NCI-H526 treated with DMSO at 0.1 percent for 48 hours (cell line): Measurements from ENCODE around the gene TAAR5.
A peak's percentile ranks its signal among the peaks of the same experiment; 100 is the strongest.
"Not testable (repeated sequence)": the region's sequence is repeated elsewhere in the genome, so short reads cannot be mapped to it uniquely, and the experiment has no call there.

Experiments
- DNase-seq: peaks from one replicate; lab custom pipeline; 2025; lab: John Stamatoyannopoulos, UW

Gene TAAR5, protein sequence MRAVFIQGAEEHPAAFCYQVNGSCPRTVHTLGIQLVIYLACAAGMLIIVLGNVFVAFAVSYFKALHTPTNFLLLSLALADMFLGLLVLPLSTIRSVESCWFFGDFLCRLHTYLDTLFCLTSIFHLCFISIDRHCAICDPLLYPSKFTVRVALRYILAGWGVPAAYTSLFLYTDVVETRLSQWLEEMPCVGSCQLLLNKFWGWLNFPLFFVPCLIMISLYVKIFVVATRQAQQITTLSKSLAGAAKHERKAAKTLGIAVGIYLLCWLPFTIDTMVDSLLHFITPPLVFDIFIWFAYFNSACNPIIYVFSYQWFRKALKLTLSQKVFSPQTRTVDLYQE

DNA sequence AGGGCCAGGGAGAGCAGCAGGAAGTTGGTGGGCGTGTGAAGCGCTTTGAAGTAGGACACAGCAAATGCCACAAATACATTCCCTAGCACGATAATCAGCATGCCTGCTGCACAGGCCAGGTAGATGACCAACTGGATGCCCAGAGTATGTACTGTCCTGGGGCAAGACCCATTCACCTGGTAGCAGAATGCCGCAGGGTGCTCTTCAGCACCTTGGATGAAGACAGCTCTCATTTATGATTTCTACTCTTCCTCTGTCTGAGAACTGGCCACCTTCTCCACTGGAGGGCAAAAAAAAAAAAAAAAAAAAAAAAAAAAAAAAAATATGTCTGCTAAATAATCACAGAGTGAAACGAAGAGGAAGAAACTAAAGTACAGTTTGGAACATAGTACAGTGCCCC, at the start of gene TAAR5:
Gene TAAR5, minus strand, starts transcription at position 288 of the 400 bp plus-strand sequence. Its CDS starts 55 bp downstream, at position 233.
- DNase-seq = no peak

DNA sequence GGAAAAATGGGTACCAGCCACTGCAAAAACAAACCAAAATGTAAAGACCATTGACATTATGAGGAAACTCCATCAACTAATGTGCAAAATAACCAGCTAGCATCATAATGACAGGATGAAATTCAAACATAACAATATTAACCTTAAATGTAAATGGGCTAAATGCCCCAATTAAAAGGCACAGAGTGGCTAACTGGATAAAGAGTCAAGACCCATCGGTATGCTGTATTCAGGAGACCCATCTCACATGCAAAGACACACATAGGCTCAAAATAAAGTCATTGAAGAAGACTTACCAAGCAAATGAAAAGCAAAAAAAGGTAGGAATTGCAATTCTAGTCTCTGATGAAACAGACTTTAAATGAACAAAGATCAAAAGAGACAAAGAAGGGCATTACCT, 47.6 kb upstream of the TAAR5 start:
- not testable (repeated sequence) for DNase-seq

DNA sequence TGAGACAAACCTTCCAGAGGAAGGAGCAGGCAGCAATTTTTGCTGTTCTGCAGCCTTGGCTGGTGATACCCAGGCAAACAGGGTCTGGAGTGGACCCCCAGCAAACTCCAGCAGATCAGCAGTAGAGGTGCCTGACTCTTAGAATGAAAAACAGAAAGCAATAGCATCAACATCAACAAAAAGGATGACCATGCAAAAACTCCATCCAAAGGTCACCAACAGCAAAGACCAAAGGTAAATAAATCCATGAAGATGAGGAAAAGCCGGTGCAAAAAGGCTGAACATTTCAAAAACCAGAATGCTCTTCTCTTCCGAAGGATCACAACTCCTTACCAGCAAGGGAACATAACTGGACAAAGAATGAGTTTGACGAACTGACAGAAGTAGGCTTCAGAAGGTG, 46.4 kb upstream of the TAAR5 start:
- not testable (repeated sequence) for DNase-seq

DNA sequence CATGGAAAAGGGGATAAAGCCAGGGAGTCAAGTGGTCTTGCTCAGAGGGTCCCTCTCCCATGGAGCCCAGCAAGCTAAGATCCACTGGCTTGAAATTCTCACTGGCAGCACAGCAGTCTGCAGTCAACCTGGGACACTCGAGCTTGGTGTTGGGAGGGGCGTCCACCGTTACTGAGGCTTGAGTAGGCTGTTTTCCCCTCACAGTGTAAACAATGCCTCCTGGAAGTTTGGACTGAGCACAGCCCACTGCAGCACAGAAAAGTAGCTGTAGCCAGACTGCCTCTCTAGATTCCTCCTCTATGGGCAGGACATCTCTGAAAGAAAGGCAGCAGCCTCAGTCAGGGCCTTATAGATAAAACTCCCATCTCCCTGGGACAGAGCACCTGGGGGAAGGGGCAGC, 45.7 kb upstream of the TAAR5 start:
- DNase-seq = not testable (repeated sequence)

DNA sequence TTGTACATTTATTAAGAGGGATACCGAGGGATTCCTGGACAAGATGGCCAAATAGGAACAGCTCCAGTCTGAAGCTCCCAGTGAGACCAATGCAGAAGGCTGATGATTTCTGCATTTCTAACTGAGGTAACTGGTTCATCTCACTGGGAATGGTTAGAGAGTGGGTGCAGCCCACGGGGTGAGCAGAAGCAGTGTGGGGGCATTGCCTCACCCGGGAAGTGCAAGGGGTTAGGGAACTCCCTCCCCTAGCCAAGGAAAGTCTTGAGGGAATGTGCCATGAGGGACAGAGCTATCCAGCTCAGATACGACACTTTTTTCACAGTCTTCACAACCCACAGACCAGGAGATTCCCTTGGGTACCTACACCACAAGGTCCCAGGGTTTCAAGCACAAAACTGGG, 45.3 kb upstream of the TAAR5 start:
- DNase-seq = no peak

DNA sequence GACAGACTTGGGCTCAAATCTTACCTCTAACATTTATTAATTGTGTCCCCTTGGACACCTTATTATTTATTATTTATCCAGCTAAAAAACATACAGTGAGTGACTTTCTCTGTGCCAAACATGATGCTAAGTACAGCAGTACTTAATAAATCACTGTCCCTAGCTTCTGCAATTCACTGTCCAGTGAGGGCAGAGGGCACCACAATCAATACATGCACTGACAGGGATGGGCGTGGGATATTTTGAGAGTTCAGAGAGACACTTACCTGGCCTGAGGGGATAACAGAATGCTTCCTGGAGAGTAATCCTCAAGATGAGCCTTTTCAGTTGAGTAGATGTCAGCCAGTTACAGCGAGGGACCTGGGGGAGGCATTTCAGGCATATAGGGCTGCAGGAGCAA, 43.8 kb upstream of the TAAR5 start:
- no peak for DNase-seq

DNA sequence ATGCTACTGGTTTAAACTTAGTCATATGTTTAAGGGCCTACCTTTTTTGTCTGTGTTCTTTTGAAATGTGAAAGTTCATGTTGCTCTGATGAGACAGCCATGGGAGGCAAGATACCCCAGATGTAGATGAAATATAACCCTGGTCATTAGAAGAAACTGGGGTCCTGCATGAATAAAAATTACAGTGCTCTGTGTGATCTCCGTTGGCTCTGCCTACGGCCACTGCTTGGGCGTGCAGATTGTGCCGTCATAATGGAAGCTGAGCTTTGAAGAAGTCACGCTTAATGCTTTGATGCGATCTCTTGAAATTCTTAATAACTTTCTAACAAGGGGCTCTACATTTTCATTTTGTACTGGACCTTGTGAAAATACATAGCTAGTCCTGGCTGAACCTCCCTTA, 34.6 kb upstream of the TAAR5 start, which contains the start of gene TAAR2:
Gene TAAR2, minus strand, starts transcription at position 101 of the 400 bp plus-strand sequence. Its CDS starts 0 bp downstream, at position 101.
- no peak for DNase-seq

DNA sequence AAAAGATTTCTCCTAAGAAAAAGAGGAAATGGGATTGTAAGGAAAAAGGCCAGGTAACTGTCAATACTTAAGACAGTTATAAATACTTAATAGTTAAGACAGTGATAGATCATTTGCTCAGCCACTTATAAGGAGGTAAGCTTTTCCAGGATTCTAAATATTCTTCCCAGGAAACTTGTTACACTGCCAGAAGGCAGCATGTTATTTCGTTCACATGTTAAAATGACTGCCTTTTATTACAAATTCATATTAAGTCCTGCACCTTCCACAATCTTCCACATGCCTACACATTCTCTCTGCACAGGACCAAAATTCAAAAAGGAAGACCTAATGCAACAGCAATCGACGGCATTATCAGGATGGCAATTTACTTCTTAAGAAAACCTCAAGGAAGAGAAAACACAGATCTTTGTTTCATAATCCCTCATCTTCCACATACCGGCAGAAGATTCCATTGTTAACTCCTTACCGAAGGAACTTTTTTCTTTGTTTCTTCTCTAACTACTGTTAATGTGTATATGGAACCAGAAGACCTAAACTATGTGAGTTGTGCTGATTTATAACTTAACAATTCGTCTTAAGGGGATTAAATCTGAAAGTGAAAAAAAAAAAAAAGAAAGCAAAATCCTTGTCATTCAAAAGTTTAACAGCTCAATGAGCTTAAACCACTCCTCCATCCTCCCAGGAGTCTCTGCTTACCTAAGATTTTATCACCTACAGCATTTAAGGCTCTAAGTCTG, 33.7 kb upstream of the TAAR5 start:
- DNase-seq = no peak

DNA sequence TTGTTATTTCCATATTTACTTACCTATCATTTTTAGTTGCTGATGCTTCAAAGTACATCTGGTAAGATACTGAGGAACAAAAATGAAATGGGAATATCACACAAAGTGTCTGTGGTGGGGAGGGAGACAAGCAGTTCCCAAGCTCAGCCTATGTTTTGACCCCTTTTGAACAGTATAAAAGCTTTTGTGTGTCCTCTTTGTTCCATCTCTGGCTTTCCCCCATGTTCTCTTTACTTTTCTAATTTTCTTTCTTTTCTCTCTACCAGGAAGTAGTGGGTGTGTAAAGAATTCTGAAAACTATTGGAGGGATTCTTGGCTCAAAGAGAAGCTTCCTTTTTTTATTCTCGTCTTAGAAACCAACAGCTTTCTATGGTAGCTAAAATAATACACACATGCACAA, 27.1 kb upstream of the TAAR5 start:
- no peak for DNase-seq

DNA sequence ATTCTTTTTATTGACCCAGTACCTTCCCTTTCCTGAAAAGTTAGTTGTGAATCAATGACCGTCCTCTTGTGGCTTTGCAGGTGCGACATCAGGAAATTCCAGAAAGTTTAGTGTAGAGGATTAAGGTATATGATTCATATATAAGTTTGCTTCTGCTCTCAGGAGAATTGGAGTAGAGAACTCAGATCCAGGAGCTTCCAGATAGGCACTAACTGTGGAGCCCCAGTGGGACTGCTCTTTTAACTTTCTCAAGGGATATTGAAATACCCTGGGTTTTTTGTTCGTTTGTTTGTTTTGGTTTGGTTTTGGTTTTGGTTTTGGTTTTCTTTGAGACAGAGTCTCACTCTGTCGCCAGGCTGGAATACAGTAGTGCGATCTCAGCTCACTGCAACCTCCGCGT, 25.0 kb upstream of the TAAR5 start:
- no peak for DNase-seq

DNA sequence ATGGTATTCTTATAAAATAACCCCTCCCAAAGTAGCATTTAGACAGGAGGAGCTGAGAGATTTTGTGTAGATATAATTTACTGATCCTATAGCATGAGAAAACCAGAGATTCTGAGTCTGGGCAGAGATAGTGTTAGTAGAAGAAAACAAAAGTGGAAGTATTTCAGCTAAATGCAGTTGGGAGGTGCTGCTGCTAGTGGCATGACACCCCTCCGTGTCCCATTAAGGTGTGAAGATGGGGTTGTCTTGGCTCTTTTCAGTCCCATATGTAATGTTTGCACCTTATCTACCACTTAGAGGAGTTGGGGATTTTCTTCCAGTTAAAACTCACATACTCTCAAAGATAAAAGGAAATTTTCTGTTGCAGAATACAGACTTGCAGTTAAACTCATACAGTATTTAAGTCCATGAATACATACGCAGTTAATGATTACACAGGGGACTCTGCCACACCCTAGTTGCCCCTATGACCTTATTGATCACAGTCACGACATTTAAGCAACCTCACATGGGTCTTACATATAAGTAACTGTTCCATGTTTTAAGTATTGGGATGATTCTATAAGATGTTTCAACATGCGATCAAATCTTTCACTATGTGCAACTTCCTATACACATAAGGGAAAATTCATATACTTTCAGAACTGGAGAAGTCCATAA, 23.0 kb upstream of the TAAR5 start:
- DNase-seq = no peak

DNA sequence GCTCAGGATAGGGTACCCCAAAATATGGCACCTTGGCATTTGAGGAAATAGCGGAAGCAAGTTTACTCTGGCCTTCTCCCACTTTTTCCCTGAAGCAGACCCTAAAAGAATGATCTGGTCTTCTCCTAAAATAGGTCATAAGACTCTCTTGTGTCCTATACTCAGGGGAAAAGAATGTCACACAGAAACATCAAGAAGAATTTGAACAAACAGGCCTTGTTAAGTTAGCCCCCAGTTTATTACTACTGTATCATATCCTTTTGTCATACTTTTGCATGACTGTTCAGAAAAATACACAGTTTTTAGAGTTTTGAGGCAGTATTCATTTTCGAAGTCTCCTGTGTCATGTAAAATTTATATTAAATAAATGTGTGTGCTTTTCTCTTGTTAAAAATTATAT, 22.1 kb upstream of the TAAR5 start:
- no peak for DNase-seq

DNA sequence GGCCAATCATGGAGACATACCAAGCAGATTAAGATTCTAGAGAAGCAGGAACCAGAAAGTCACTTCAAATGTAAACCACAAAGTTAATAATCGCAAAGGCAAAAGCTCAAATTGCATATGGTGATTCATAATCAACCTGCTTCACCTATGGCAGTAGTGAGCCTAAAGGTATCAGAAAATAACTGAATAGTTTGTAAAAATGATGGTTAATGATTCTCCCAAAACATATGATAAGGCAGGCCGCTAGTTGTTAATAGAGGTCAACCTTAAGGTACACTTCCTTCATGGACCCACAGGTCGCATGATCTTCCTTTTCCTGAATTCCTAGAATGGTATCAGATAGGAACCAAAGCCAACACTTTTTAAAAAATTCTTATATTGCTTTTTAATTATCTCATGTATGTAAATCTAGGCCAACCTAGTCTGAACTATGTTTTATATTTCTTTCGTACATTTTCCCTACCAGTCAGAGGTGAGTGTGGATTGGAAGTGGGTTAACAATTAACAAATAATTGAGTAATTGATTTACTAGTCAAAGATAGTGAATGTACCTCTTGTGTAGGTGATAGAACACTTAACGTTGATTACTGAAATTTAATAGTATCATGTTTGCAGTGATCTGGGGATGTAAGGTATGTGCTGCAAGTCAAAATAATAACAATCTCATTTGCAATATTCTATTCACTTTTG, 18.1 kb upstream of the TAAR5 start:
- no peak for DNase-seq

DNA sequence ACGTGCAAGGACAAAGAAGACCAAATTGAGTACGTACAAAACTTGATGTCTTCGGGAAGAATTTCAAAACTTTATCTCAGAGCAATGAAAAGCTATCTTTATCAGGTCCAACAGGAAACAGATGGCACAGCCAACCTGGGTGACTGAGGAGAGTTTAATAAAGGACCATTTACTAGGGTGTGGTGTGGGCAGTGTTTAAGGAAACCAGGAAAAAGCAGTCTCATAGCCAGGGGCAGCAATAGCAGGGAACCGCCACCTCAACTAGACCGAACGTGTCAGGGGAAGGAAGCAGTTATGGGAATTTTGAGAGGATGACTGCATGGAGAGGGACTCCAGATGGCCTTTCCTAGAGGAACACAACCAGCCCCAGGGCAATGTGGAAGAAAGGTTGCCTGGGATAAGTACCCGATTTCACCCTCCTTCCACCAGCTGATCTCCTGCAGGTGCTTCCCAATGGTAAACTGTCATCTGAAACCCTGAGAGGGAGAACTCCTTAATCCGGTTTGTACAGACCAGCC, 15.2 kb upstream of the TAAR5 start:
- DNase-seq = no peak

DNA sequence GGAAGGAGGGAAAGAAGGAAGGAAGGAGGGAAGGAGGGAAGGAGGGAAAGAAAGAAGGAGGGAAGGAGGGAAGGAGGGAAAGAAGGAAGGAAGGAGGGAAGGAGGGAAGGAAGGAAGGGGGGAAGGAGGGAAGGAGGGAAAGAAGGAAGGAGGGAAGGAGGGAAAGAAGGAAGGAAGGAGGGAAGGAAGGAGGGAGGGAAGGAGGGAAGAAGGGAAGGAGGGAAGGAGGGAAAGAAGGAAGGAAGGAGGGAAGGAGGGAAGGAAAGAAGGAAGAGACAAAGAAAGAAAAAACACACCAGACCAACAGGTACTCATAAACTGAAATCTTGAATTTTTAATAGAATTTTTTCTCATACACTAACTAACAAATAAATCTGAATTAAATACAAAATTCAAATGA, 11.4 kb upstream of the TAAR5 start:
- DNase-seq = not testable (repeated sequence)

DNA sequence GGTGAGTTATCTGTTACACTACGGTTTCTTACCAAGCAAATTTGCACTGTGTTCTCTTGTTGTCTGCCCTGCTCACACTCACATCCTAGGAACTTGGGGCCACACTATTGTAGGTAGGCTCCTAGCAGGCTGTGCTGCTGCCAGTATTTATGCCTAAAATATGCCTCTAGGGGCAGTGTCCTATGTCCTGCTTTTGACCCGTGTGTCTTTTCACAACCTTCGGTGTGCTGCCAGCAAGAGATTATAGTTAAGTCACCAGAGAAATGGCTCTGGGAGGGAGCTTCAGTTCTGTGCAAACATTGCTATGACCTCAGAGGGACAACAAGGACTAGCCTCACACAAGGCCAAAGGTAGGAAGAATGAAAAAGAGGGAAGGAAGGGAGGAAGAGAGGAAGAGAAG, 8.9 kb upstream of the TAAR5 start:
- no peak for DNase-seq

DNA sequence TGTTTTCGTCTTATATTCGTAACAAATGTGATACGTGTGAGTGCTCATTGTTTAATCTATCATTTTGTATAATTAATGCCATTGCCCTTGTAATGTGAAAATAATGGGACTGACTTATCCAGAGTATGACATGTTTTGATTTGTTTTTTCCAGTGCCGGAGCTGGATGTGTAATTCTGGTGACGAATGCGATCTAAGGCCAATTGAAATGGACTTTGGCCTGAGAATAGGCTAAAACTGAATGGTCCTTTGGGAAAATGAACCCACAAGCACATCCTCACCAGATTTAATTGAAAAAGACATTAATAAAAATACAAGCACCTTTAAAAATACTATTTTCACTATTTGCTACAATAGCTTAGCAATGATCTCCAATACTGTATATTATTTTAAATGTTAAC, 6.7 kb upstream of the TAAR5 start:
- no peak for DNase-seq

DNA sequence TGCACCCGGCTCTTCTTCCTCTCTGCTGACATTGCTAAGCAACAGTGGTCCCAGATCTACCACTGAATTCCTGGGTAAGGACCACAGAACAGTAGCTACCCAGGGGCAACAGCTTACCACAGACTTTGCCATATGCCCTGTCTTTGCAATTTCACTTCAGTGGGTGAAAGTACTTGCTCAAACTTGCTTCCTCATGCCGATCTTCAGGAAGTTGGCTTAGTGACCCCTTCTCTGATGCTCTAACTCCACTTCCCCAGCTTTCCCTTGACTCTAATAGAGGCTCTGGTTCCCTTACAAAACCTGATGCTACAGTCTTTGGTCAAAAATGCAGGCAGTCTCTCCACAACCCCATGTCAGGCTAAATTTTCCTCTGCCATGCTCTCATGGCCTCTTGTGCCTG, 3.3 kb upstream of the TAAR5 start:
- DNase-seq = no peak

DNA sequence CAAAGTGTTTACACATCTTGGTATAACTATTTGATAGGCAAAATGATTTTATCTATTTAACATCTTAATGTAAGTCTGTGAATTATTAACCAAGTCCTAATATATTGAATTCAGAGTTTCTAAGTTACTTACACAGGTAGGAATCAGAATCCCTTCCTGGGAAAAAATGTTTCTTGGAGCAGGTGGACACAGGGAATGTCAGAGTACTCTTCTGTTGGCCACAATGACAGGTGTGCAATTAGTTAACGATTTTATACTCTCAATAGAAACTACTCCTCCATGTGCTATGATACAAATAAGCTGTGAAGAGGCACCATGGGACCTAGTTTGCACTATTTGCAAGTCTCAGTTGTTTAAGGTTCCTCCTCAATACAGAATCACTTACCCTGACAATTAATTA, 821 bp upstream of the TAAR5 start:
- DNase-seq = peak; percentile 11

DNA sequence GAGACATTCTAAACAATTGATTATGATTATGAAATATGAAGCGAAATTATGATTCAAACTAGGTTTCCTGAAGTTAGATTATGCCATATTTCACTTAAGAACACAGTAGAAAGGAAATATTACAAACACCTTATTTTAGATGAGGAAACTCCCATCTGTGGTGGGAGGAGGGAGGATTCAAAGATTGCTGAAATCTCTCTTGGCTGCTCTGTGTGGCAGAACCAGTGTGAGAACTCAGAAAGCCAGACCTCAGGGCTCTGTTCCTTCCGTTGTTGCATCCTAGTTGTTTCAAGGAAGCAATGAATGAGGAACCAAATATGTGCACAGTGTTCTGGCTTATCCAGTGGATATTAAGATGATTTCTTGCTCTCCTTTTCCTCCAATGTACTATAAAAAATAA, 2.1 kb downstream of the TAAR5 start:
- no peak for DNase-seq

DNA sequence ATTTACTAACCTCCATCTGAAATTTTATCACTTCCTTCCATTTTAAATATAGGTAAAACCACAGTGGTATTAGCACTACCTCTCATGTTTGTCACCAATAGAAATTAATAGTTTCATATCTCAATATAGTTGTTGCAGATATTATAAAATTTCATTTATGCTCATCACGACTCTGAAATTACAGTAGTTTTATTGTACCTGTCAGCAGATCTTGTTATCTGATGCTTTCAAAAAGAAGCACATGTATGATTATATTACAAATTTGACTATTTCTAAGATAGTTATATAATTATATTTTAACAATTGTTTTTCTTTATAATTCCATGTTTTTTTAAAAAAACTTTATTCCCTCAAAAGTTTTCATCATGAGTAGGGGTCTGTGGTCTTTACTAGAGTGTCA, 4.8 kb downstream of the TAAR5 start:
- DNase-seq = no peak

DNA sequence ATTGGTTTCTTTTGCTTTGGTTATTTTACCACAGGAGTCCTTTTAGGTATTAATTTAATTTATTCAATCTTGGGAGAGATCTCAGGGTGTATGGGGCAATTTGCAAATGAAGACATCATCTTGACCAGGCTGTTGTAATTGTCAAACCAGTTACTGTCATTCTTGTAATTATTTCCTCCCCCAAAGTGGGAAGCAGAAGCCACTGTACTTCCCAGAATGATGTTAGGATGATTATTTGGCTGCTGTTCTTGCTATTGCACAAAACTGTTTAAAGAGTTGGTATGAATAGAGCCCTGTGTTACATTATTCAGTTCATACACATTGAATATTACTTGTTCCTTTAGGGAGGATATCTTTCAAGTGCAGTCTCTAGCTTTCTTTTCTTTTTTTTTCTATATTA, 17.8 kb downstream of the TAAR5 start:
- no peak for DNase-seq
